Tibial nerve (tissue), 4 donors: ENCODE measurements around the gene KATNA1.

Experiments
- EP300 ChIP-seq, 2 donors: sonication (generic); formaldehyde crosslinking; IDR thresholded peaks; one replicate each; pipeline ENCODE4 v1.6.1; 2017; ENCODE audit warnings: antibody characterized with exemption in 2 of 2, mild to moderate bottlenecking in 1 of 2
- POLR2A ChIP-seq, 2 donors: fragments of 450-650 bp; IDR thresholded peaks; one replicate each; pipeline ENCODE4 v1.6.1; 2017; ENCODE audit warnings: antibody characterized with exemption in 2 of 2, mild to moderate bottlenecking in 2 of 2, moderate library complexity in 2 of 2
- TF ChIP-seq, protein P1 (sequence below), 5 experiments: fragments of 200-600 bp in 3 of 5; fragments of 450-650 bp in 2 of 5; sonication (generic) in 3 of 5; IDR thresholded peaks; one replicate each; pipeline ENCODE4 v1.5.1; 2016 to 2019; ENCODE audit warnings: antibody characterized with exemption in 5 of 5, mild to moderate bottlenecking in 3 of 5, moderate library complexity in 2 of 5

DNA sequence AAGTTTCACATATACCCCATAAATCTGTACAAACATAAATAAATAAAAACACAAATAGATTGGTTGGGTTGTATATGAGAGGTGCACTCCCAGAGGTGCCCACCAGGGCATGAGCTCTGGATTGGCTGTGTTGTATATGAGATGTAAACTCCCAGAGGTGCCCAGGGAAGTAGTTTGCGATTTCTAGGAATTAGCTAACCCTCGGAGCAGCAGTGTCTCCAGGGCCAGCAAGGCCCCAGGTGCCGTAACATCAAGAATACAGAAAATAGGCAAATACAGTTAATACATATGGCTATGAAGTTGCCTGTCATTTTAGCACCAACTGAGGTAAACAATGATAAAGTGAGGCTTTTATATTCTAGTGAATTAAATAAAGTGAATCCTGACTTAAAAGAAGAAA lies 87.8 kb downstream of the KATNA1 start:
- TF ChIP-seq, protein P1, sequence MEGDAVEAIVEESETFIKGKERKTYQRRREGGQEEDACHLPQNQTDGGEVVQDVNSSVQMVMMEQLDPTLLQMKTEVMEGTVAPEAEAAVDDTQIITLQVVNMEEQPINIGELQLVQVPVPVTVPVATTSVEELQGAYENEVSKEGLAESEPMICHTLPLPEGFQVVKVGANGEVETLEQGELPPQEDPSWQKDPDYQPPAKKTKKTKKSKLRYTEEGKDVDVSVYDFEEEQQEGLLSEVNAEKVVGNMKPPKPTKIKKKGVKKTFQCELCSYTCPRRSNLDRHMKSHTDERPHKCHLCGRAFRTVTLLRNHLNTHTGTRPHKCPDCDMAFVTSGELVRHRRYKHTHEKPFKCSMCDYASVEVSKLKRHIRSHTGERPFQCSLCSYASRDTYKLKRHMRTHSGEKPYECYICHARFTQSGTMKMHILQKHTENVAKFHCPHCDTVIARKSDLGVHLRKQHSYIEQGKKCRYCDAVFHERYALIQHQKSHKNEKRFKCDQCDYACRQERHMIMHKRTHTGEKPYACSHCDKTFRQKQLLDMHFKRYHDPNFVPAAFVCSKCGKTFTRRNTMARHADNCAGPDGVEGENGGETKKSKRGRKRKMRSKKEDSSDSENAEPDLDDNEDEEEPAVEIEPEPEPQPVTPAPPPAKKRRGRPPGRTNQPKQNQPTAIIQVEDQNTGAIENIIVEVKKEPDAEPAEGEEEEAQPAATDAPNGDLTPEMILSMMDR (IDR thresholded peaks at IDR 0.05), result peak in 2 of 5 experiments; percentile 33 to 36
- TF ChIP-seq POLR2A (IDR thresholded peaks at IDR 0.05), result no peak
- no peak for TF ChIP-seq EP300 (IDR thresholded peaks at IDR 0.05)
